Renal cortical epithelial cell (primary cell): ENCODE data around the gene TADA2B. TPM values are rescaled to one million over a fixed set of nuclear protein-coding genes. Genes with fewer than 3 reads are reported as not detected.

Source experiments
- DNase-seq: peaks from one replicate; pipeline ENCODE4 v3.0.0-alpha.2; 2011; ENCODE audit warnings: low read depth
- total RNA-seq: library from RNA; depleted of rRNA; stranded (reverse); fragments of >200 nt; gene quantifications from 2 replicates; pipeline ENCODE4 v1.2.3, GENCODE V29; 2014

Gene TADA2B, protein sequence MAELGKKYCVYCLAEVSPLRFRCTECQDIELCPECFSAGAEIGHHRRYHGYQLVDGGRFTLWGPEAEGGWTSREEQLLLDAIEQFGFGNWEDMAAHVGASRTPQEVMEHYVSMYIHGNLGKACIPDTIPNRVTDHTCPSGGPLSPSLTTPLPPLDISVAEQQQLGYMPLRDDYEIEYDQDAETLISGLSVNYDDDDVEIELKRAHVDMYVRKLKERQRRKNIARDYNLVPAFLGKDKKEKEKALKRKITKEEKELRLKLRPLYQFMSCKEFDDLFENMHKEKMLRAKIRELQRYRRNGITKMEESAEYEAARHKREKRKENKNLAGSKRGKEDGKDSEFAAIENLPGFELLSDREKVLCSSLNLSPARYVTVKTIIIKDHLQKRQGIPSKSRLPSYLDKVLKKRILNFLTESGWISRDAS
- total RNA-seq, result 9.6 and 31.4 TPM in 2 replicates

DNA sequence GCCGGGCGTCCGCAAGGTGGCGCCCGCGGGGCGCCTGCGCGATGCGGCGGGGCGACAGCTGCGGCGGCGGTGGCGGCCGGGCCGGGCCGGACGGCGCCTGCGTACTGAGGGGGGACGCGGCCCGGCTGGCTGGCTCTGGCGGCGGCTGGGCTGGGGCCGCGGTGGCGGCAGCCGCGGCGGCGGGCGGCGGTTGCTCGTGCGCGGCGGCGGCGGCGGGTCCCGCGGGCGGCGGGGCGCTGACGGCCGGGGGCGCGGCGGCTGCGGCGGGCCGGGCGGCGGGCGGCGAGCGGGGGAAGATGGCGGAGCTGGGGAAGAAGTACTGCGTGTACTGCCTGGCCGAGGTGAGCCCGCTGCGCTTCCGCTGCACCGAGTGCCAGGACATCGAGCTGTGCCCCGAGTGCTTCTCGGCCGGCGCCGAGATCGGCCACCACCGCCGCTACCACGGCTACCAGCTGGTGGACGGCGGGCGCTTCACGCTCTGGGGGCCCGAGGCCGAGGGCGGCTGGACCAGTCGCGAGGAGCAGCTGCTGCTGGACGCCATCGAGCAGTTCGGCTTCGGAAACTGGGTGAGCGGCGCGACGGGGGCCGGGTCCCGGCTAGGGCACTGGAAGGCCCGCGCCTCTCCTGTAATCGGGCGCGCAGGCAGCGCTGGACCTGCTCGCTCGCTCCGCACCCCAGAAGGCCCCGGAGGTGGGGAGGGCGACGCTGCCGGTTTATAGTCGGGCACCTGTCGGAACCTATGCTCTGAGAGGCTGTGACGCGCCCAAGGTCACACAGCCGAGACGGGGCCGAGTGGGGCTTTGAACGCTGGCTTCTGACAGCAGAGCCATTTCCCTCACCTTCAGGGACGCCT, at the start of gene TADA2B:
Gene TADA2B (plus strand): TSS at position 89 of the 853 bp plus-strand sequence. CDS start 208 bp downstream, at position 297.
- DNase-seq, result no peak

DNA sequence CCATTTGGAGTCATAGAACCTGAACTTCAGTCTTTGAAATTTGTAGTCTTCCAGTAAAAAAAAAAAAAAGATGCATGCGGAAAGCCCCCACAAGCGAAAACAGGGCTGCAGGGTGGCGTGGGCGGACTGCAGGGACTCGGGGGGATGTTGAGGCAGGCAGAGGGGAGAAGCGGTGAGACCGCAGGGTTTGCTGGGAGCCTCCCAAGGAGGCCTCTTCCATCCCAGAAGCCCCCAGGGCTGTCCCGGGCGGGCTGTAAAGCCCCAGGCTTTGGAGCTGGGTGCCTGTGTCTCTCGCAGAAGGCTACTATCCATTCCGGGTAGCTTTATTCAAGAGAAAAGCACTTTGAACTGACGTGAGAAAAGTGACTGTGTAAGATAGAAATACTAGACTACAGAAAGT, 46.7 kb upstream of the TADA2B start:
- no peak for DNase-seq

DNA sequence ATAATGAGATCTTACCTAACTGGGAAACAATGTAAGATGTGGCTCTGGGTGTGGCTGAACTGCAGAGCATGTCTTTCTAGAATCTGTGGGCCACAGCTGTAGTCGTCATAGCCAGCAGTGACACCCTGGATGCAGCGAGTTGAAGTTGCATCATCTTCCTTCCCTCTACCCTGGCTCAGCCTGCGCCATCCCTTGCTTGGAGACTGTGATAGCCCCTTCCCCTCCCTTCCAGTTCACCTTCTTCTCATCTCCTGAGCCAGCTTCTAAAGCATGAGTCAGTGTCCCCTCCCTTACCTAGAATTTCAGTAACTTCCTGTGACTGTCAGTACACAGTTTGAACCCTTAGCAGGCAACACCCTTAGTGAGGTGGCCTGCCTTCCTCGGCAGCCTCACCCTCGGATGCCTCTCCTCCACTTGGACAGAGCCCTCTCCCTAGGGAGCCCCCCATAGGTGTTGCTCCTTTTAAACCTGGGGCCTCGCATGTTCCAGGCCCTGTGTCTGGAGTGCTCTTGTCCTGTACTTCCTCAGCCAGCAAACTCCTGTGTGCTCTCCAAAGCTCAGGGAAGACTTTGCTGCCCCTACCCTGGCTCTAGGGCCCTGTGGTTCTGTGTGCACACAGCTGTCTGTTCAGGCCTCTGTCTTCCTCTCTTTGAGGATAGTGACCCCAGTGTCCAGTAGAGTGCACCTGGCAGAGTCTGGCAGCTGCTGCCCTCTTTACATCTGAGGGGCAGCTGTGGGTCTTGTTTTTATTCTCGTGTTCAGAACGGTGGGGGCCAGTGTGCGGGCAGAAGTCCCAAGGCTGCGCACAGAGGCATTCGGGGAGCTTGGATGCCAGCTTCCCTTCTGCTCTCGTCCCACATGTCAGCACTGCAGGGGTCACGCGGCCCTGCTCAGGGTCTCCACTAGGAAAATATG, 43.7 kb upstream of the TADA2B start:
- peak; percentile 35 for DNase-seq

DNA sequence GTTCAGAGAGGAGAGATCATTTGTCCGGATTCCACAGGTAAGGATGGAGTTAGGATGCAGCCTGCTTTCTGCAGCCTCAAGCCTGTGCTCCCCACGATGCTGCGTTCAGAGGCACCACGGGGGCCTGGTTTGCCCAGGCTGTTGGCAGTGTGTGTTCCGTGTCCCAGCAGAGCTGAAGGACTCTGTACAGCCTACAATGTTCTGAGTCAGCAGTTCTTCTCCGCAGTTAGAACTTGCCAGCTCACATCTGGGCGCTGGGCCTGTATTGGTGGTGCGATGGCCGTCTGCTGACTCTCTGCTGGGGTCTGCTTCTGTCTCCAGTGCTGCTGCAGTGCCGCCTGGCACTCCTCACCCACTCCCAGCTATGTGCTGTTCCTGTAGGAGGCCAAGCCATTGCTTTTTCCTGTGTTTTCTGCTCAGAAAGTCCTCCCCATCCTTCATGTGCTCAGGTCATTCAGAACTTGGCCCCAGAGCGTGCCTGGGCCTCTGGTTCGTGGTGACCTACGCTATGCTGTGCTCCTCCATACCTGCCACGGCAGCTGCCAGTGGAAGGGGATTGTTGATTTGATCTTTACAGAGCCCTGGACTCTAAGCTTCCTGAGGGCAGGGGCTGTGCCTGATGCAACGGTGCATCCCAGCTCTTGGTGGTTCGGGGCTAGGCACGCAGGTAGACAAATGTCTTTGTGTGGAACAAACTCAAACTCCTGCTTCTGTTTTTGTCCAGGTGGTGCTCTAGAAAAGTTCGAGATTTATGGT, 42.6 kb upstream of the TADA2B start:
- no peak for DNase-seq

DNA sequence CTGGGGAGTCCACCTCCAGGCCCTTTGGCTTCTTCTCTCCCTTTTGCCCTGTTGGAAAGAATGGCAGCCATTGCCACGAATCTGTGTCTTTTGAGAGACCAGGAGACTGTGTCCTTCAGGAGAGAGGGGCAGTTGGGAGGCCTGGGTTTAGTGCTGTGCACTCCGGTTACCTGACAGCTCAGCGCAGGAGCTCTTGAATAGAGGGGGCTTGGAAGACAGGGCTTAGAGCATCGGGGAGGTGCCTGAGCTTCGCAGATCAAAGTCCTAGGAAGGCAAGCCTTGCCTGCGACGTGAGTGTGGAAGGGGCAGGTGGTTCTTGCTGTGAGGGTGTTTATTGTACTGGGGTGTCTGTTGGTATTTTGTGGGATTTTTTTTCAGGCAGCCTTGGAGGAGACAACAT, 41.9 kb upstream of the TADA2B start:
- no peak for DNase-seq

DNA sequence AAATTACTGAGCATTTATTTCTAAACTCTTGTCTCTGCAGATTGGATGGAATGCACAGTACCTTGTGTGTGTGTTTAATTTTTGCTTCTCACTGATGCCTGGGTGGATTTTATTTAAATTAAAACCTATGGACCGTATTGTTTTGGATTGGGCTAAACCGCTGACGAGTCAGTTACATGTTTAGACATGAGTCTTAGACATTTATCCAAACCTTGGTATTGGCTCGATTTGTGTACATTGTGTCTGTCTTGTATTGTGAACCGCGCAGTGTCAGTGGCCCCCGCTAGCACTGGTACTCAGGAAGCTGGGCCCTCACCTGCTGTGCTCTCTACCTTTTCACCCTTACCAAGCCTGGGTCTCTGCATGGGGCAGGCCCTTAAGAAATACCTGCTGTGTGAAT, 40.8 kb upstream of the TADA2B start:
- no peak for DNase-seq

DNA sequence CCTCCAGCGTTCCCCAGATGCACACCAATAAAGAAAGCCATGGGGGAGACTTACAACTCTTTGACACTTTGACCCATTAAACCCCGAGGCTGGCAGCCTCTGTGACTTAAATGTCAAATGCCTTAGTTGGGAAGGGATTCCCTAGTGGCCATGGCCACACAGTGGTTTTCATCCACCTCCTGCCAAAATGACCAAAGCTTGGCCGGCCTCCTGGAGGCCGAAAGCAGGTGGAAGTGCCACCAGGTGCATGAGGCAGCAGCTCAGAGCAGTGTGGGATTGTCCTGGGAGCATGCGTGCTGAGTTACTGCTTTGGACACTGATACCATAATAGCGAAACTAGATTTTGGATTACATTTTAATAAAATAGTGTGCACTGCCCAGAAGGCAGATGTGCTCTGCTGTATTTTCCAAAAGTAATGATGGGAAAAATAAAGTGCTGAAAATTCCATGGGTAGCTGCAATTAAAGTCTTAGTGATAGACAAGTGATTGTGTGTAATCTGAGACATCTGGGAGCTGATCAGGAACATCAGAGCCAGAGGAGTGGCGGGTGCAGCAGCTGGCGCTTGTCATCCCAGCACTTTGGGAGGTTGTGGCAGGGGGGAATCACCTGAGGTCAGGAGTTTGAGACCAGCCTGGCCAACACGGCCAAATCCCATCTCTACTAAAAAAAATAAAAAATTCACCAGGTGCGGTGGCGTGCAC, 39.8 kb upstream of the TADA2B start:
- DNase-seq, result no peak

DNA sequence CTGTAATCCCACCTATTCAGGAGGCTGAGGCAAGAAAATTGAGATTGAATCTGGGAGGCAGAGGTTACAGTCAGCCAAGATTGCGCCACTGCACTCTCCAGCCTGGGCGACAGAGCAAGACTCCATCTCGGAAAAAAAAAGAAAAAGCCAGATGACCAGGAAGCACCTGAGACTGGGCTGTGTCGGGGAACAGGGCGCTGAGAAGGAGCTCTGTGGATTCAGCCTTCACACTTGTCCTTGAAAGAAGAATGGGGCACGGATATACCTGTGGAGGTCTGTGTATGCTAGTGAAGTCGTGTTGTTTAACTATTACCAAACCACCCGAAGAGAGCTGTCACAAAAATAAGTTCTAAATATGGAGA, 39.3 kb upstream of the TADA2B start:
- no peak for DNase-seq

DNA sequence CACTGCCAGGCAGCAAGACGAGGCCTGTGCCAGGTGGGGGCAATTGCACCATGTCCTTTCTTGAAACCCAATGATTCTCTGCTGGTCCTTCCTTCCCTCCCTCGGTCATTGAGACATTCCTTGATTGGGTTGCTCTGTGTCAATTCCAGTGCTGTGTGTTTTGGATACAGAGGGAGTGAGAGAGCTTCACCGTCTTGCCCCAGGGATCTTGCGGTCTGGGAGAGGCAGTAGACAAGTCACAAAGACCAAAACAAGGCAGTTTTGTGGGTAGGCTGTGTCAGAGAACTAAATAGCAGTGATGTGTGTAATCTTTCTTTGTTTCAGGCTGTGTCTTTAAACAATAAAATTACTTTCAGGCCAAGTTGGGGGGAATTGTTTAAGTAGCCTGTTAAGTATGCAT, 38.8 kb upstream of the TADA2B start:
- DNase-seq, result peak; percentile 55

DNA sequence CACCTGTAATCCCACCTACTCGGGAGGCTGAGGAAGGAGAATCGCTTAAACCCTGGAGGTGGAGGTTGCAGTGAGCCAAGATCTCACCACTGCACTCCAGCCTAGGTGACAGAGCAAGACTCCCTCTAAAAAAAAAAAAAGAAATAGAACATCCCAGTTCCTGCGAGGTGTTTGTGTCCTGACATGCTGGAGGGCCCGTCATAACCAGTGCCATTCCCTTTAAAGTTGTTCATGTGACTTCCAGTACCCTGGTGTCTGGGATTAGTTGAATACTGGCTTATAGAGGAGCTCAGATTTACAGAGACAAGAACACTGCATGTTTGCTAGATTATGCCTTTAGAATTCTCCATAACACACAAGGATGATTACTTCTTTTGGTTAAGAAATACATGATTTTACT, 37.6 kb upstream of the TADA2B start:
- DNase-seq, result no peak

DNA sequence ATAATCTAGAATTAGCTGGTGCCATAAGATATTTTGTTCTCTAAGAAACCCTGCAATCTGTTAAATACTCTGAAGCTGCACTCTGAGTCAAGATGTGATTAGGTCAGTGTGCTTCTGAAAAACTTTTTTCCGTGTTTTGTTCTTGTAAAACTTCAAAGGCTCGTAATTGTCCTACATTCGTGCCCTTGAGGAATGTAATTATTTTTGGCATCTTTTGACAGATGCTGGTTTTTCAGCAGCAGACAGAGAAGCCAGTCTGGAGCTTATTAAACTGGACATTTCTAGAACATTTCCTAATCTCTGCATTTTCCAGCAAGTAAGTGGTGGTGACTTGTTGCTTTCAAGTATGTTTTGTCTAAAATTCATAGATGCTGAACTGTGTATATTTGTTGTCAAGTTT, 36.8 kb upstream of the TADA2B start:
- no peak for DNase-seq

DNA sequence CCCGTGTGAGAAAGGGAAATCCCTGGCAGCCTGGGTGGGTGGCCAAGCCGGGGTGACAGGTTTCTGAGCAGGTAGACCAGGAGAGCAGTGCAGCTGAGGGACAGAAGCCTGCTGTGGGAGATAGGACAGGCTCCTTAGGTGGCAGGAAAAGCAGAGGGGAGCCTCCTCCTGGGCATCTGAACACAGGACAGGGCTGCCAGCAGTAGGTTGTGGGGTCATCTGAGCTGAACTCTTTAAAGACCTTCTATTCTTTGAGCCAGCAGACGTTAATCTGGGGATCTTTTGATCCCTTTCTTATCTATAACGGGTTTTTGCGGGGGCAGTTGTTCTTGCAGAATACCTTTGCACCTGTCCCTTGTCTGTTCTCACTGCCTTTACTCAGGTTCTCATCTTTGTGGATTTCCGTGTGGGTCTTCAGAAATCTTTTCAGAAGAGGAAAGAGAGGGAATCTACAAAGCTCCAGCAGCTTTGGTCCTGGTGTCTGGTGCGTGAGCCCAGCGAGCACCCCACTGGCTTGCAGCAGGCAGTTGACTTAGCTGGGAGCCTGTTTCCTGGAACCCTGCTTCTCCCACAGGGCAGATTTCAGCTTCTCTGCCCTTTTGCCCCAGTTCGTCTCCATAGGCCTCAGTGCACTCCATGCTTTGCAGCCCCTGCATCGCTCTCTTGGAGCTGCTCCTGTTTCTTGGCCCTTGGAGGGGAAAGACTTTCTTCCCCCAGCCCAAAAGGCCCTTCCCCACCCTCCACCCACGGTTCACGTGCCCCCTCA, 35.8 kb upstream of the TADA2B start:
- DNase-seq, result no peak

DNA sequence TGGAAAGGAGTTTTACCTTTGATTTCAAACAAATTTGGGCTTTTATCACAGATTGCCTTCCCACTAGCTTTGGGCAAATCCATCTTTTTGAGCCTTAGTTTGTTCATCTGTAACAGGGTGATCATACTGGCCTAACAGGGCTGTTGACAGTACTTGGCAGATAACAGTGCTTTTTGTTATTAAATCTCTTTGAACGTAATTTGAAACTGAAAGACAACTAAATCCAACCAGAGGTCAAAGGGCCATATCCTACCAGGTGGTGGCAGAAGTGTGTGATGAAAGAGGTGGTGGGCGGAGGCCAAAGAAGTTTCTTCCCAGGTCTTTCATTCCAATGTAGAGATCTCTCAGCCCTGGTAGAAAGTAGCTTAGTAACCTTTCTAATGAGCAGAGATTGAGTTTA, 35.2 kb upstream of the TADA2B start:
- DNase-seq, result no peak

DNA sequence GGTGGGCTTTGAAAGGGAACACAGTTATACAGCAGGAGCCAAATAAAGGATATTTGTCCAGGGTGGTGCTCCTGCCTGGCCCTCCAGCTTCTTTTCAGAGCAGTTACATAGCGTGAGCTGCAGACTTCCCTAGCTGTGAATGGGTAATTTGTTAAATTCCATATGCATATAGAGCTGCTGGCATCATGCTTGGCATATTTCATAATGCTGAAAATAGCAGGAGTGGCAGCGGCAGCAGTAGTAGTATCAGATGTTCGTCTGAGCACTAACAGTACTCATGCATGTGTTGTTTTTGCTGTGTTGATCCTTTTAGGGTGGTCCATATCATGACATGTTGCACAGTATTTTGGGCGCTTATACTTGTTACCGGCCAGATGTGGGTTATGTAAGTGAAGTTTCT, 33.6 kb upstream of the TADA2B start:
- DNase-seq, result no peak

DNA sequence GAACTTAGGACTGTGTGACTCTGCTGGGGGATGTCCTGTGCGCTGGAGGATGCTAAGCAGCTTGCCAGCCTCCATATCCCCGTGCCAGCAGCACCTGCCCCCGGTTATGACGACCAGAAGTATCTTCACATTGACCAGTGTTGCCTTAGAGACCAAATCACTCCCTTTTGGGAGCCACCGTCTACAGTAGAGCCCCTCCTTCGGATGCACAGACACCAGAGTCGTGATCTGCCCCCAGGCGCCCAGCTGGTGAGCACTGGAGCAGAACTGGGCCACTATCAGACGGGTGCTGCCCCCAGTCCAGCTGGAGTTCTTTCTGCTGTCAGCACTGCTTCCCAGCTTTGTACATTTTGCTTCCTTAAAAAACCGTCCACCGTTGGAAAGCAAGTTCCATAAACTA, 30.0 kb upstream of the TADA2B start:
- DNase-seq, result no peak

DNA sequence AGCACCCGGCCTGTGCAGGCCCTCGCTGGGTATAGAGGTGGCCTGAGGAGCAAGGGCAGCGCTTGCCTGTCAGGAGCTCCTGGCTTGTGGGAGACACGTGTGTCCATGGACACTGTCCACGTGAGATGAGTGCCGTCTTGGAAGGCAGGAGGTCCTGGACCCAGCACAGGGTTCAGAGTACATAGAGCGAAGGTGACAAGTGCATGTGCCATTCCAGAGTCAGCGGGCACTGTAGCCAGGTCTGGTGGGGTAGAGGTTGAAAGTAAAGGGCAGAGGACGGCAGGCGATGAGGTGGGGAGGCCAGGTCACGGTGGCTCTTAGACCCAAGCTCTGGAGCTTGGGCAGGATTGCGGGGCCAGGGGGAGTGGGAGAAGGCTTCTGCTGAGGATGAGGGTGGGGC, 28.4 kb upstream of the TADA2B start:
- DNase-seq, result no peak

DNA sequence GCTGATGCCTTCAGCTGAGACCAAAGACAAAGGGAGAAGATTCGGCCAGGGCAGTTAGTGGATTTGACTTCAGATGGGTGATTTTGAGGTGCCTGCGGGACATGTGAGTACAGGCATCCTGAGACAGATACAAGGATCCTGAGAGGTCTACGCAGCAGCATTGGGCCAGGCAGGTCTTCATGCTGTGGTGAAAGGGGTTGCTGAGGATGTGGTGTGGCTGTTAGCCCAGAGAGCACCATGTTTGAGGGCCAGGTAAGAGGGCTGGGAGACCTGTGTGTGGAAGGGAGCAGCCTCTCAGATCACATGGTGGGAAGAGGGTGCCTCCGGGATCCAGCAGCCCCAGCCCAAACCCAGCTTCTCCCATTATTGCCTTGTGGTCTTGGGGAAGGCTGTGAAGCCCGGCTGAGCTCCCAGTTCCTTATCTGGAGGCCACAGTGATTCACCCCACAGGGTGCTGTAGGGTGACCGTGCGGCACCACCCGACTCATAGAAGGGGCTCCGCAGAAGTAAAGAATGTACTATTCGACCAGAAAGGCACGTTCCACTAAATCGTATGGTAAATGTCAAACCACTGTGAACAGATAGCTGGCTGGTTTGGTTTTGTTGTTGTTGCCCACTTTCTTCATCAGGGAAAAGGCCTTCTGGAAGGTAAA, 27.7 kb upstream of the TADA2B start:
- DNase-seq, result no peak

DNA sequence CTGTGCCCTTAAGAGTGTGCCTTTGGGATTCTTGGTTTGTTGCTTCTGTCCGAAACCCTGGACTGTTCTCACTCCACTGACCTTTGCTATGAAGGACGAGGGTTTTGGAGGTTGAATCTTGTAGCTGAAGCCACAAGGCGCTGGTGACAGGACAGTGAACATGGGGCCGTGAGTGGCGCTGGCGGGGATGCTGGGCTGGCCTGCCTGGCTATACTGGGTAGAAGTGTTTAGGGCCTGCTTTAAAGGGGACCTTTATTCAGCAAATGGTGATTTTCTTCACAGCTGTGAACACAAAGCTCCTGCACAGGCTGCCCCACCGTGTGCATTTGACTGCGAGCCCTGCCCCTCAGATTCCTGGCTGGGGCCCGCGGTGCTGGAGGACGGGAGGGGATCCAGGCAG, 27.1 kb upstream of the TADA2B start:
- DNase-seq, result no peak

DNA sequence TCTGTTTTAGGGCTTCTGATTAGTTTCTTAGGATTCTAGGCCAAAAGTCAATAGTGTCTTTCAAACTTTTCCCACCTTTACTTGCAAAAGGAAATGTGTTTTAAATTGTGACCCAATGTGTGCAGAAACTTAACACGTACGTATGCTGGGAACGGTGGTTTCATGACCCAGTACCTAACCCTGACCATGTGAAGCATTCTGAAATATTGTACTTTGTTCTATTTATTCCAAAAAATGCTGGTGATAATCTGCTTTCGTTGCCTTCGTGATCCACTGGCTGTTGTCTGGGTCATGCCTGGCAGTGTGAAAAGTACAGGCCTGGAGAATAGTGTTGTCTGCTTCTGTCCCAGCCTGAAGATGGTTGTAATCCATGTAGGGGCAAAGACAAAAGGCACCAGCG, 26.7 kb upstream of the TADA2B start:
- DNase-seq, result no peak
